K562 (cell line): ENCODE measurements around the gene TPD52L2. TPM values are rescaled to one million over a fixed set of nuclear protein-coding genes. Genes with fewer than 3 reads are reported as not detected.
A peak's percentile ranks its signal among the peaks of the same experiment; 100 is the strongest.

Experiments
- ATF4 ChIP-seq: fragments of 450-650 bp; formaldehyde crosslinking; IDR thresholded peaks from 2 replicates; pipeline ENCODE4 v1.4.0; 2022; ENCODE audit warnings: mild to moderate bottlenecking, moderate library complexity
- CHD1 ChIP-seq: fragments of 200-600 bp; sonication (generic); IDR thresholded peaks from one replicate; pipeline ENCODE4 v1.6.1; 2012; ENCODE audit warnings: mild to moderate bottlenecking, moderate library complexity, low read length, inconsistent platforms
- CHD2 ChIP-seq: IDR thresholded peaks from 2 replicates; pipeline ENCODE4 v1.6.1; 2011; ENCODE audit warnings: low read depth, low read length
- E2F8 ChIP-seq: fragments of 450-650 bp; IDR thresholded peaks from 2 replicates; pipeline ENCODE4 v1.7.1; 2018; ENCODE audit warnings: mild to moderate bottlenecking, low read depth; ENCODE audit not compliant: partially characterized antibody
- HNRNPK ChIP-seq: fragments of 200-400 bp; formaldehyde crosslinking; IDR thresholded peaks from one replicate; pipeline ENCODE4 v1.6.1; 2018; ENCODE audit warnings: mild to moderate bottlenecking, low read depth, low read length; ENCODE audit not compliant: poor library complexity, severe bottlenecking
- MIER1 ChIP-seq: fragments of 450-650 bp; IDR thresholded peaks from 2 replicates; pipeline ENCODE4 v1.6.1; 2016; ENCODE audit warnings: antibody characterized with exemption, mild to moderate bottlenecking, low read depth
- POLR2G ChIP-seq: fragments of 200-400 bp; formaldehyde crosslinking; IDR thresholded peaks from 2 replicates; pipeline ENCODE4 v1.6.1; 2017; ENCODE audit warnings: low read depth, mild to moderate bottlenecking, antibody characterized with exemption, low read length, moderate library complexity
- UBTF ChIP-seq, 2 experiments: IDR thresholded peaks; 2 replicates each; pipeline ENCODE4 v1.6.1; 2012; ENCODE audit warnings: improper control_type of control experiment in 2 of 2, low read depth in 2 of 2, low read length in 2 of 2, borderline replicate concordance in 1 of 2
- ZBTB5 ChIP-seq: fragments of 450-650 bp; IDR thresholded peaks from 2 replicates; pipeline ENCODE4 v1.6.1; 2017; ENCODE audit warnings: antibody characterized with exemption
- ZHX1 ChIP-seq: fragments of 150-350 bp; conservative IDR thresholded peaks from 2 replicates; pipeline ENCODE4 v1.6.1; 2014; ENCODE audit warnings: low read length
- ZNF395 ChIP-seq: fragments of 200-800 bp; sonication (Bioruptor generic); IDR thresholded peaks from 2 replicates; pipeline ENCODE4 v1.6.1; 2017; ENCODE audit warnings: missing genetic modification characterization, missing compliant biosample characterization
- ZNF717 ChIP-seq: fragments of 250-450 bp; sonication (Bioruptor Pico); IDR thresholded peaks from 2 replicates; pipeline ENCODE4 v1.5.0; 2021
- ZNF766 ChIP-seq: fragments of 200-800 bp; sonication (Bioruptor generic); conservative IDR thresholded peaks from 2 replicates; pipeline ENCODE4 v1.6.1; 2016; ENCODE audit warnings: missing genetic modification characterization, missing compliant biosample characterization
- polyA plus RNA-seq, 8 experiments: library from polyadenylated mRNA; depleted of rRNA in 4 of 8; stranded (reverse) in 5 of 8; unstranded in 3 of 8; fragments of >200 nt; fragmentation: Nextera tagmentation in 2 of 8; fragmentation: Illumina TruSeq in 1 of 8; extraction: Ambion mirVana in 2 of 8; extraction: Trizol in 1 of 8; gene quantifications; 2 replicates each; pipeline versions ENCODE4 v1.2.1 to v1.2.3, GENCODE V29; 2011 to 2014; ENCODE audit warnings: inconsistent platforms in 1 of 8, missing spikeins in 1 of 8
- total RNA-seq, 7 experiments: library from RNA; depleted of rRNA in 6 of 7; stranded (reverse); fragments of >200 nt in 6 of 7; fragmentation: Illumina TruSeq in 2 of 7; extraction: Trizol in 2 of 7; gene quantifications; 2 replicates each; pipeline versions ENCODE4 v1.2.1 to v1.2.3, GENCODE V29; 2011 to 2021; ENCODE audit warnings: low replicate concordance in 1 of 7

TPD52L2 gene
- total and polyA plus RNA-seq, 9 of the 15 experiments (the other 6 are each of a cell fraction or from before 2014, with no cell fraction given), result 1.9 to 117 (median 74.6) TPM

- TF ChIP-seq ATF4 (CRISPR knock-in tag) (no peak), E2F8 (no peak), ZHX1 (no peak), ZBTB5 (no peak), CHD1 (peak; percentile 18), ZNF395 (CRISPR knock-in tag) (peak; percentile 59; the same call in 1 of the 2 replicates), MIER1 (no peak), ZNF717 (CRISPR knock-in tag) (no peak), CHD2 (no peak), POLR2G (no peak), HNRNPK (no peak), ZNF766 (CRISPR knock-in tag) (peak; percentile 40; the same call in 1 of the 2 replicates), UBTF (IDR thresholded peaks at IDR 0.05; ENCODE audit: borderline replicate concordance in 1 of 2, low read depth in 2 of 2, low read length in 2 of 2) (0 out of 4 replicates have a peak, but pooled peaks of 1 of the 2 experiments have one; percentile 45)
Observed at GRCh38 chr20:63895202-63895951, 30.3 kb downstream of the TPD52L2 start (continued).
